Occipital lobe (tissue), 3 donors: ENCODE data around the gene SLC6A6. TPM values are rescaled to one million over a fixed set of nuclear protein-coding genes. Genes with fewer than 3 reads are reported as not detected.

Source experiments
- DNase-seq: peaks from one replicate; lab custom pipeline; 2025; lab: John Stamatoyannopoulos, UW
- small RNA-seq: library from RNA; depleted of rRNA; stranded (forward); fragments of <200 nt; gene quantifications from one replicate; pipeline ENCODE3, GENCODE V24; 2014
- total RNA-seq: library from RNA; depleted of rRNA; stranded (reverse); fragments of >200 nt; gene quantifications from one replicate; pipeline ENCODE4 v1.2.3, GENCODE V29; 2014

SLC6A6 gene
- total RNA-seq, 1 donor from 2014 or later = 24.8 TPM

- no peak for DNase-seq
Measured at GRCh38 chr3:14536837-14537589, 134.6 kb downstream of the SLC6A6 start.

- no peak for DNase-seq
Measured at GRCh38 chr3:14537590-14538450, 135.4 kb downstream of the SLC6A6 start.

DNA sequence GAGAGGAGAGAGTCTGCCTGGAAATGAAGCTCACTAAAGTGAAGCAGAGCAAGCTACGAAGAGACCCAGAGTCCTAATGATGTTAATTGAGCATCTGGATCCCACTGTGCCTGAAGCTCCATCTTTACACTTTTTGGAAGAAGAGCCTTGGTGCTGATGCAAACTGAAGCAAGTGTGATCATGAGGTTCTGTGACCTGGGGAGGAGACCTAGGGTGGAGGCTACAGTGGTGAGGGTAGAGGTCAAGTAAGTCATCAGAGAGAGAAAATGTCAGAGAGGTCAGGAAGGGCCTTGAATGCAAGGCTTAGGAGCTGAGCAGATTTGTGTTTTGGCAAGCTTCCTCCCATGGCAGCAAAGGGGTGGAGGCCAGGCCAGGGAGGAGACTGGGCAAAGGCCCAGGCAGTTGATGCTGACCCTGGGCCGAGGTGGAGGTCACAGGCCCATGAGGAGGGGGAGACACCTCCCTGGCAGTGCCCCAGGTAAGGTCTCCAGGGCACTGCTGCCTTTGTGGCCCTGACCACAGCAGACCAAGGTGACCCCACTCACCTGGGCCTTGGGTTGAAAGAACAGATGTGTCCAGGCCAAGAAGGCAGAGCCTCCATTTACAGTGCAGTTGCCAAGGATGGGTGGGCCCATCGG is 136.2 kb downstream of the SLC6A6 start:
- DNase-seq = no peak

Small RNA genes within 50 kb of the gene (small RNA-seq; reads per million reads assigned to genes)
- gene RNA5SP124 (0.12 reads per million), gene RNU6-905P (not detected)

Other genes with a start within 250 kb of the SLC6A6 start
- 10.6 TPM for gene XPC, start 224.0 kb upstream of the SLC6A6 start, total RNA-seq
- gene LSM3, start 223.8 kb upstream of the SLC6A6 start, total RNA-seq = 11.1 TPM
- 9.7 TPM for gene GRIP2, start 137.7 kb downstream of the SLC6A6 start, total RNA-seq
- 11.7 TPM for gene CCDC174, start 249.2 kb downstream of the SLC6A6 start, total RNA-seq